A549 (cell line): Measurements from ENCODE around the gene PLEKHN1.

ENCODE experiments used
- CEBPB ChIP-seq, 2 experiments: fragments of >200 bp in 1 of 2; sonication (Bioruptor Twin) in 1 of 2; formaldehyde crosslinking in 1 of 2; IDR thresholded peaks; 2 replicates each; pipeline ENCODE4 v1.6.1; 2012 to 2016
- CTCF ChIP-seq: fragments of >200 bp; sonication (Bioruptor Twin); formaldehyde crosslinking; IDR thresholded peaks from 3 replicates; pipeline ENCODE4 v1.5.1; 2016
- FOSL2 ChIP-seq, 2 experiments: fragments of 450-650 bp in 1 of 2; fragments of >200 bp in 1 of 2; sonication (Bioruptor Twin) in 1 of 2; formaldehyde crosslinking; IDR thresholded peaks; 2 replicates each; pipeline versions ENCODE4 v1.5.0 to v1.6.1; 2016 to 2020; ENCODE audit warnings: mild to moderate bottlenecking in 1 of 2, moderate library complexity in 1 of 2
- HMGXB4 ChIP-seq: fragments of 250-450 bp; sonication (Bioruptor Pico); IDR thresholded peaks from 2 replicates; pipeline ENCODE4 v1.5.0; 2021; ENCODE audit warnings: mild to moderate bottlenecking, moderate library complexity, borderline replicate concordance
- JUN ChIP-seq, 2 experiments: fragments of >200 bp; sonication (Bioruptor Twin); formaldehyde crosslinking; IDR thresholded peaks; 2 replicates in 1 of 2; 3 replicates in 1 of 2; pipeline ENCODE4 v1.6.1; 2016 to 2017
- KDM1A ChIP-seq: fragments of 200-600 bp; sonication (generic); IDR thresholded peaks from 2 replicates; pipeline ENCODE4 v1.6.1; 2016; ENCODE audit warnings: low read depth, mild to moderate bottlenecking
- MAZ ChIP-seq: fragments of 150-350 bp; IDR thresholded peaks from 2 replicates; pipeline ENCODE4 v1.6.1; 2014; ENCODE audit warnings: antibody characterized with exemption, low read depth, low read length, borderline replicate concordance
- MYC ChIP-seq: IDR thresholded peaks from 2 replicates; pipeline ENCODE4 v1.6.1; 2012; ENCODE audit warnings: mild to moderate bottlenecking, inconsistent platforms, low read length, improper control_type of control experiment, borderline replicate concordance
- PHF8 ChIP-seq: fragments of 200-600 bp; sonication (generic); IDR thresholded peaks from 2 replicates; pipeline ENCODE4 v1.6.1; 2016; ENCODE audit warnings: low read depth, mild to moderate bottlenecking, antibody characterized with exemption, moderate library complexity, borderline replicate concordance
- POLR2A ChIP-seq: IDR thresholded peaks from 2 replicates; pipeline ENCODE4 v1.6.1; 2012; ENCODE audit warnings: mild to moderate bottlenecking, low read length
- RCOR1 ChIP-seq: fragments of 150-350 bp; IDR thresholded peaks from 2 replicates; pipeline ENCODE4 v1.6.1; 2014; ENCODE audit warnings: antibody characterized with exemption, low read length, low read depth
- RFX5 ChIP-seq: fragments of 450-650 bp; IDR thresholded peaks from 2 replicates; pipeline ENCODE4 v1.7.1; 2014; ENCODE audit warnings: antibody characterized with exemption, mild to moderate bottlenecking, moderate library complexity
- SREBF2 ChIP-seq: fragments of 450-650 bp; IDR thresholded peaks from 2 replicates; pipeline ENCODE4 v1.6.1; 2014; ENCODE audit warnings: mild to moderate bottlenecking, moderate library complexity

- no peak for TF ChIP-seq POLR2A
- no peak for TF ChIP-seq CEBPB (IDR thresholded peaks at IDR 0.05)
- no peak for TF ChIP-seq JUN (IDR thresholded peaks at IDR 0.05)
- no peak for TF ChIP-seq HMGXB4 (CRISPR knock-in tag)
- no peak for TF ChIP-seq RCOR1
- TF ChIP-seq SREBF2 = no peak
- no peak for TF ChIP-seq PHF8
- no peak for TF ChIP-seq CTCF
- TF ChIP-seq FOSL2 (IDR thresholded peaks at IDR 0.05) = no peak
- TF ChIP-seq FOSL2 (CRISPR knock-in tag; IDR thresholded peaks at IDR 0.05) = no peak
- TF ChIP-seq KDM1A = no peak
- TF ChIP-seq MAZ = no peak
- TF ChIP-seq MYC = no peak
- no peak for TF ChIP-seq RFX5
These were observed 37.5 kb downstream of the PLEKHN1 start for GRCh38 chr1:1003618-1004419.
